GM23338 (cell line): ENCODE data around the gene DNM1L. TPM values are rescaled to one million over a fixed set of nuclear protein-coding genes. Genes with fewer than 3 reads are reported as not detected.

Experiments used
- ATAC-seq: fragments of 200-7000 bp; cut with Tn5 transposase; 3 replicates; pipeline ENCODE4 v1.9.1; 2020
- DNase-seq: peaks from one replicate; pipeline ENCODE4 v3.0.0-alpha.2; 2015; ENCODE audit warnings: low spot score
- H2AFZ ChIP-seq: fragments of 200-600 bp; sonication (generic); 2 replicates; pipeline ENCODE4 v1.8.0; 2016; ENCODE audit warnings: antibody characterized with exemption, mild to moderate bottlenecking, moderate library complexity
- H3F3A ChIP-seq: fragments of 200-600 bp; sonication (generic); replicated peaks from 2 replicates; pipeline ENCODE4 v1.8.0; 2017; ENCODE audit warnings: antibody characterized with exemption, mixed run types, low read depth
- H3K27ac ChIP-seq: fragments of 200-600 bp; sonication (generic); 2 replicates; pipeline ENCODE4 v1.6.1; 2016; ENCODE audit warnings: low read depth
- H3K27me3 ChIP-seq: fragments of 200-600 bp; sonication (generic); 2 replicates; pipeline ENCODE4 v1.8.0; 2016; ENCODE audit warnings: mild to moderate bottlenecking, mixed run types, moderate library complexity; ENCODE audit not compliant: insufficient read depth
- H3K36me3 ChIP-seq: fragments of 200-600 bp; sonication (generic); 2 replicates; pipeline ENCODE4 v1.8.0; 2016; ENCODE audit warnings: mild to moderate bottlenecking; ENCODE audit not compliant: insufficient read depth
- H3K4me1 ChIP-seq: fragments of 200-600 bp; sonication (generic); 2 replicates; pipeline ENCODE4 v1.8.0; 2016; ENCODE audit warnings: mild to moderate bottlenecking, moderate library complexity; ENCODE audit not compliant: insufficient read depth
- H3K4me2 ChIP-seq: fragments of 200-600 bp; sonication (generic); 2 replicates; pipeline ENCODE4 v1.7.1; 2017; ENCODE audit warnings: mixed run types
- H3K4me3 ChIP-seq: fragments of 200-600 bp; sonication (generic); 2 replicates; pipeline ENCODE4 v1.6.1; 2016; ENCODE audit warnings: mixed run types
- H3K79me2 ChIP-seq: fragments of 200-600 bp; sonication (generic); replicated peaks from 2 replicates; pipeline ENCODE4 v1.8.0; 2017; ENCODE audit warnings: mild to moderate bottlenecking; ENCODE audit not compliant: insufficient read depth
- H3K9me2 ChIP-seq: fragments of 200-600 bp; sonication (generic); 2 replicates; pipeline ENCODE4 v1.8.0; 2017; ENCODE audit not compliant: insufficient read depth
- H4K20me1 ChIP-seq: fragments of 200-600 bp; sonication (generic); replicated peaks from 2 replicates; pipeline ENCODE4 v1.8.0; 2017; ENCODE audit warnings: mild to moderate bottlenecking; ENCODE audit not compliant: insufficient read depth
- H3K27ac Mint-ChIP-seq: 2 replicates; pipeline ENCODE4 v1.8.0; 2020; ENCODE audit warnings: inconsistent platforms, mild to moderate bottlenecking, moderate library complexity, mixed read lengths
- H3K27me3 Mint-ChIP-seq: 3 replicates; pipeline ENCODE4 v1.8.0; 2022; ENCODE audit warnings: low read depth, mild to moderate bottlenecking, moderate library complexity, mixed read lengths, inconsistent platforms; ENCODE audit not compliant: insufficient read depth, poor library complexity
- H3K36me3 Mint-ChIP-seq: 3 replicates; pipeline ENCODE4 v1.8.0; 2021; ENCODE audit warnings: low read depth, mild to moderate bottlenecking, inconsistent platforms, moderate library complexity, mixed read lengths
- H3K4me1 Mint-ChIP-seq: 3 replicates; pipeline ENCODE4 v1.8.0; 2020; ENCODE audit warnings: mild to moderate bottlenecking, inconsistent platforms, mixed read lengths
- H3K4me3 Mint-ChIP-seq: 3 replicates; pipeline ENCODE4 v1.8.0; 2021; ENCODE audit warnings: moderate library complexity, mild to moderate bottlenecking, inconsistent platforms, mixed read lengths
- H3K9me3 Mint-ChIP-seq: 3 replicates; pipeline ENCODE4 v1.8.0; 2020; ENCODE audit warnings: moderate library complexity, mild to moderate bottlenecking, inconsistent platforms, mixed read lengths
- ETS1 ChIP-seq: IDR thresholded peaks from 2 replicates; pipeline ENCODE4 v1.6.1; 2016; ENCODE audit warnings: antibody characterized with exemption
- EZH2 ChIP-seq: fragments of 200-600 bp; sonication (generic); IDR thresholded peaks from one replicate; pipeline ENCODE4 v1.8.0; 2017; ENCODE audit warnings: antibody characterized with exemption, mild to moderate bottlenecking, low read depth; ENCODE audit not compliant: unreplicated experiment
- JUNB ChIP-seq: IDR thresholded peaks from one replicate; pipeline ENCODE4 v1.6.1; 2016; ENCODE audit warnings: antibody characterized with exemption; ENCODE audit not compliant: unreplicated experiment
- REST ChIP-seq: IDR thresholded peaks from one replicate; pipeline ENCODE4 v1.6.1; 2018; ENCODE audit warnings: antibody characterized with exemption; ENCODE audit not compliant: unreplicated experiment
- ZNF462 ChIP-seq: fragments of 250-450 bp; sonication (Bioruptor Pico); IDR thresholded peaks from 2 replicates; pipeline ENCODE4 v1.5.0; 2020; ENCODE audit warnings: mild to moderate bottlenecking, moderate library complexity
- polyA plus RNA-seq: library from polyadenylated mRNA; unstranded; fragments of >200 nt; fragmentation: Nextera tagmentation; extraction: Ambion mirVana; gene quantifications from 2 replicates; pipeline ENCODE4 v1.2.1, GENCODE V29; 2016
- total RNA-seq: library from RNA; depleted of rRNA; stranded (reverse); fragments of >200 nt; shearing (Covaris generic); gene quantifications from 2 replicates; pipeline ENCODE4 v1.2.3, GENCODE V29; 2014

DNM1L gene
- total and polyA plus RNA-seq, 2 experiments from 2014 or later = 72.2 to 94.8 TPM

GRCh38 chr12:32789446-32789845 lies 110.3 kb downstream of the DNM1L start (continued):
- TF ChIP-seq REST = no peak

GRCh38 chr12:32789916-32790315 lies 110.8 kb downstream of the DNM1L start:
- Histone ChIP-seq H3K4me3 (no peak overlapping the region), H2AFZ (no peak overlapping the region), H3K27me3 (no peaks in the 10 kb centered on the region), H3K36me3 (peaks cover 10% of the 10 kb centered on the region; the same call in 1 of the 2 replicates), H4K20me1 (no peaks in the 10 kb centered on the region), H3K9me2 (peaks cover 9% of the 10 kb centered on the region), H3K27ac (no peak overlapping the region), H3K4me2 (no peak overlapping the region), H3K4me1 (no peaks in the 10 kb centered on the region), H3K79me2 (no peaks in the 10 kb centered on the region), H3F3A (no peaks in the 10 kb centered on the region)
- H3K4me3 Mint-ChIP-seq = no peak overlapping the region
- no peaks in the 10 kb centered on the region for H3K27me3 Mint-ChIP-seq
- no peak for DNase-seq
- no peaks in the 10 kb centered on the region; the same call in 2 of the 3 replicates for H3K4me1 Mint-ChIP-seq
- peaks cover 3% of the 10 kb centered on the region; the same call in 2 of the 3 replicates for H3K9me3 Mint-ChIP-seq
- TF ChIP-seq ZNF462 (CRISPR knock-in tag) (no peak), JUNB (no peak), REST (no peak), ETS1 (no peak), EZH2 (no peak)
- no peak overlapping the region for H3K27ac Mint-ChIP-seq
- no peak for ATAC-seq
- H3K36me3 Mint-ChIP-seq = peaks cover 3% of the 10 kb centered on the region; the same call in 2 of the 3 replicates
